ENCODE results near the gene ADK.

The ADK gene

GRCh38 chr10:74110120-74110519, 40.9 kb upstream of the ADK start:
- H3K4me3 ChIP-seq (replicated peaks in 1 of 2; ENCODE audit: low read depth in 2 of 2, low read length in 2 of 2), result no peak overlapping the region
- no peak for TF ChIP-seq CTCF (IDR thresholded peaks at IDR 0.05; ENCODE audit: low read depth, low read length)

GRCh38 chr10:74111799-74112198, 39.2 kb upstream of the ADK start:
- no peak for TF ChIP-seq CTCF (IDR thresholded peaks at IDR 0.05; ENCODE audit: low read depth, low read length)
- H3K4me3 ChIP-seq (replicated peaks in 1 of 2; ENCODE audit: low read depth in 2 of 2, low read length in 2 of 2), result no peak overlapping the region
- DNase-seq (ENCODE audit: low read depth in 2 of 2), result no peak

More at GRCh38 chr10:74110120-74110519, 40.9 kb upstream of the ADK start:
- DNase-seq (ENCODE audit: low read depth in 2 of 2), result no peak

GRCh38 chr10:74113546-74113945, 37.5 kb upstream of the ADK start:
- no peak overlapping the region for H3K4me3 ChIP-seq (replicated peaks in 1 of 2; ENCODE audit: low read depth in 2 of 2, low read length in 2 of 2)
- DNase-seq (ENCODE audit: low read depth in 2 of 2), result peak in 1 of 2 donors; percentile 46
- no peak for TF ChIP-seq CTCF (IDR thresholded peaks at IDR 0.05; ENCODE audit: low read depth, low read length)

- no peak overlapping the region for H3K4me3 ChIP-seq (replicated peaks in 1 of 2; ENCODE audit: low read depth in 2 of 2, low read length in 2 of 2)
- DNase-seq (ENCODE audit: low read depth in 2 of 2), result no peak
- no peak for TF ChIP-seq CTCF (IDR thresholded peaks at IDR 0.05; ENCODE audit: low read depth, low read length)
Observed at GRCh38 chr10:74114041-74114448, 37.0 kb upstream of the ADK start.

- TF ChIP-seq CTCF (IDR thresholded peaks at IDR 0.05; ENCODE audit: low read depth, low read length), result no peak
- no peak for DNase-seq (ENCODE audit: low read depth in 2 of 2)
- no peak overlapping the region for H3K4me3 ChIP-seq (replicated peaks in 1 of 2; ENCODE audit: low read depth in 2 of 2, low read length in 2 of 2)
Observed at GRCh38 chr10:74117738-74118137, 33.3 kb upstream of the ADK start.

- no peak overlapping the region for H3K4me3 ChIP-seq (replicated peaks in 1 of 2; ENCODE audit: low read depth in 2 of 2, low read length in 2 of 2)
- TF ChIP-seq CTCF (IDR thresholded peaks at IDR 0.05; ENCODE audit: low read depth, low read length), result no peak
- DNase-seq (ENCODE audit: low read depth in 2 of 2), result peak in 1 of 2 donors; percentile 31
Observed at GRCh38 chr10:74118804-74119203, 32.2 kb upstream of the ADK start.

GRCh38 chr10:74120911-74121310, 30.1 kb upstream of the ADK start:
- TF ChIP-seq CTCF (IDR thresholded peaks at IDR 0.05; ENCODE audit: low read depth, low read length), result no peak
- H3K4me3 ChIP-seq (replicated peaks in 1 of 2; ENCODE audit: low read depth in 2 of 2, low read length in 2 of 2), result no peak overlapping the region
- DNase-seq (ENCODE audit: low read depth in 2 of 2), result no peak
